Glutamatergic neuron (in vitro differentiated cells): ENCODE measurements around the gene CTBP2. TPM values are rescaled to one million over a fixed set of nuclear protein-coding genes. Genes with fewer than 3 reads are reported as not detected.
A peak's percentile ranks its signal among the peaks of the same experiment; 100 is the strongest.

Experiments
- DNase-seq: peaks from one replicate; pipeline ENCODE4 v3.0.0; 2022
- H3K27ac Mint-ChIP-seq: one replicate; pipeline ENCODE4 v1.8.0; 2020; ENCODE audit warnings: mild to moderate bottlenecking, mixed read lengths, inconsistent platforms; ENCODE audit not compliant: unreplicated experiment
- H3K27me3 Mint-ChIP-seq: one replicate; pipeline ENCODE4 v1.8.0; 2020; ENCODE audit warnings: mild to moderate bottlenecking, moderate library complexity, mixed read lengths, inconsistent platforms; ENCODE audit not compliant: unreplicated experiment
- H3K36me3 Mint-ChIP-seq: one replicate; pipeline ENCODE4 v1.8.0; 2020; ENCODE audit warnings: mild to moderate bottlenecking, mixed read lengths, inconsistent platforms; ENCODE audit not compliant: unreplicated experiment
- H3K4me1 Mint-ChIP-seq: one replicate; pipeline ENCODE4 v1.8.0; 2020; ENCODE audit warnings: mild to moderate bottlenecking, low read depth, mixed read lengths, inconsistent platforms; ENCODE audit not compliant: unreplicated experiment
- H3K4me3 Mint-ChIP-seq: one replicate; pipeline ENCODE4 v1.8.0; 2020; ENCODE audit warnings: mild to moderate bottlenecking, mixed read lengths, inconsistent platforms; ENCODE audit not compliant: unreplicated experiment
- H3K9me3 Mint-ChIP-seq: one replicate; pipeline ENCODE4 v1.8.0; 2020; ENCODE audit warnings: mild to moderate bottlenecking, moderate library complexity, mixed read lengths, inconsistent platforms; ENCODE audit not compliant: unreplicated experiment
- CTCF ChIP-seq: fragments of 200-600 bp; sonication (generic); IDR thresholded peaks from one replicate; pipeline ENCODE4 v1.5.0; 2021; ENCODE audit not compliant: partially characterized antibody, unreplicated experiment
- total RNA-seq: library from RNA; stranded (reverse); fragmentation: NEBNext Ultra II Directional; extraction: Animal tissue kit (Norgen Biotek cat#: 25700); gene quantifications from one replicate; pipeline ENCODE4 v1.2.1, GENCODE V29; 2021; ENCODE audit not compliant: unreplicated experiment

The CTBP2 gene
- total RNA-seq, 1 donor from 2014 or later, result 174 TPM

DNA sequence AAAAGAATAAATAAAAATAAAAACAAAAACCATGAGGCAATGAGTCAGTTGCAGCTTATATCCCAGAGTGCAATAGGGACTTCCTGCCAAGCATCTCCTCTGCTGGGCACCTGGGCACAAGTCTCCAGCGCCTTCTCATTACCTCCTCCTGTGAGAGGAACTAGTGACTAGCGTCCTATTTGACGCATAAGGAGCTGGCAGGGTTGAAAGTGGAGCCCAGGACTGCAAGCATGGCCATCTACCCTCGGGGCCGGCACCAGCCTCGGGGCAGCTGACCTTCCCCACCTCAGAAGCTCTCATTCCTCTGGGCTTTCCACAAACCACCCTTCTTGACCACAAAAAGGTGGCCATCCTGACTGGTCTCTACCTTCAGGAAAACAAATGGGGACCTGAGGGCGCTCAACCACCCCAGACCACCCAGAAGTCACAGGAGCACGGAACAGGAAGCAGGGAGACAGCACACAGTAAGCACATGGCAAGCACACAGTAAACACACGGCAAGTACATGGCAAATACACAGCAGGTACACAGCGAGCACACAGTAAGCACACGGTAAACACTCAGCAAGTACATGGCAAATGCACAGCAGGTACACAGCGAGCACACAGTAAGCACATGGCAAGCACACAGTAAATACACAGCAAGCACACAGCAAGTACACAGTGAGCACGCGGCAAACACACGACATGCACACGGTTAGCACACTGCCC lies 19.1 kb downstream of the CTBP2 start:
- peak overlapping the region; percentile 42 for H3K4me3 Mint-ChIP-seq

DNA sequence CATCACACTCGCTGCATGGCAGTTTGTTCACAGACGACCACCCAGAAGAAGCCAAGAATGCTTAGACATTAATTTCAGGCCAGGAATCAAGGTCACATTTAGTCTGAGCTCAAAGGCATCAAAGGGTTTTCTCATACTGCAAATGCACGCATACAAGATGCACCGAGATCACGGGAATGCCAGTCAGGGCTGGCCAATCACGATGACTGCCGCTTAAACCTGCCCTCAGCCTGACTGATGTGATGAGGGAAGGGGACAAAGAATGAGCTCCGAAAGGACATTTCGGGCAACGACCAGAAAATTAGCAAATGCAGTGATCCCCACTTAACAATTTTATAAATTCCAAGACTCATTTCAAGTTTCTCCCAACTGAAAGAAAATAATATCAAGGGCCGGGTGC lies 20.2 kb downstream of the CTBP2 start:
- no peak for DNase-seq
- Mint-ChIP-seq H3K36me3 (no peaks in the 10 kb centered on the region), H3K4me3 (no peak overlapping the region), H3K9me3 (peaks cover 10% of the 10 kb centered on the region), H3K27ac (peak overlapping the region; percentile 22), H3K4me1 (peaks cover 60% of the 10 kb centered on the region), H3K27me3 (peaks cover 9% of the 10 kb centered on the region)
- TF ChIP-seq CTCF, result no peak

More for the DNA sequence above, 19.1 kb downstream of the CTBP2 start:
- TF ChIP-seq CTCF, result no peak
- Mint-ChIP-seq H3K27ac (peak overlapping the region; percentile 79), H3K27me3 (peaks cover 7% of the 10 kb centered on the region), H3K36me3 (no peaks in the 10 kb centered on the region), H3K4me1 (peaks cover 56% of the 10 kb centered on the region), H3K9me3 (peaks cover 8% of the 10 kb centered on the region)
- no peak for DNase-seq

DNA sequence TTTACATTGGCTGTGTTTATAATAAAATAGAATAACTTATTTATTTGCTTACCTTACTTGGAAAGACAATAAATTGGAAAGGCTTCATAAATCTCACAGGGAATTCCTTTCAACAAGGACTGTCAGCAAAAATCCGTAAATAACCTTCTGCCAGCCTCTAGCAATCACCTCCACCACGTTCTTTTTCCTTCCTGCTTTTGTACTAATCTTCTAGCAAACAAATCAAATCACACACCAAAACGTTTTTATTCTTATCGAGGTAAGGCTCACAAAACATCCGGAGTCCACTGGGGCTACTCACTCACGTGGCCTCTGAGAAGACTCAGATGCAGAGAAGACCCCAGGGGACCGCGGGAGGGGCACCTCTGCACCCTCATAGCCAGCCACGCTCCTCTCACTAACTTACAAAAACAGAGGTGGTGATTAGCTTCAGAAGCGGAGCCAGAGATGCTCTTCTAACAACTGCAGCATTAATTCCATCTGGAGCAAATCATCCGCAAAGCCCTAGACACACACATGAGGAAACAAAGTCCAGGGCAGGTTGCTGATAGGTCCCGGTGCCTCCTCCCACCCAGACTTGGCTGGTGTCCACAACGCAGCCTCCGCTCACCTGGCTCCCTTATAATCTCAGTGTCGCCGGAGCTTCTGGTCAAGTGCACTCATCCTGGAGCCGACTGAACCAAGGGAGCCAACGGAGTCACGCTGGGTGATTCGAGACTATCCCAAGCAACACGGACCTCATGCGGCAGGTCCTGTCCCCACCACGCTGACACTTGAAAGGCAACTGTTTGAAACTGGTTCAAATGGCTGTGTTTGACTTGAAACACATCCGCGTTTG lies 22.5 kb downstream of the CTBP2 start:
- peak overlapping the region; percentile 55 for H3K4me3 Mint-ChIP-seq
- H3K4me1 Mint-ChIP-seq, result peaks cover 61% of the 10 kb centered on the region
- H3K9me3 Mint-ChIP-seq, result peaks cover 6% of the 10 kb centered on the region
- TF ChIP-seq CTCF, result no peak
- DNase-seq, result no peak
- H3K27me3 Mint-ChIP-seq, result peaks cover 4% of the 10 kb centered on the region
- no peak overlapping the region for H3K27ac Mint-ChIP-seq
- no peaks in the 10 kb centered on the region for H3K36me3 Mint-ChIP-seq

DNA sequence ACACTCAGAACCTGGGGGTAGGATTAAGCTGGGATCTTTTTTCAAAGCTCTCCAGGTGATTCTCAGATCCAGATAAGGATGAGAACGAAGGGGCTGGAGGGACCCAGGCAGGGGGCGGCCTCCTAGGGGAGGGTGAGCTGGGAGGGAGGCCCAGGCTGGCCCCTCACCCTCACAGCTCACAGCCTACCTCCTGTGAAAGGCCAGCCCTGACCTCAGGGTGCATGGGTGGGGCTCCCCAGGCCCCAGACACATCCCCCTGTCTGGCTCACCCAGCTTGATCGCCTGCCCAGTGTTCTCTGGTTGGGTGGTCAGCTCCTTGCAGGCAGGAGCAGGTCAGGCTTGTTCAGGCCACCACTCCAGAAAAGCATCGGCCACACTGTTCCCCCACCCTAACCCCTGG lies 24.3 kb downstream of the CTBP2 start:
- TF ChIP-seq CTCF, result no peak
- no peak overlapping the region for H3K4me3 Mint-ChIP-seq
- no peaks in the 10 kb centered on the region for H3K36me3 Mint-ChIP-seq
- peaks cover 5% of the 10 kb centered on the region for H3K9me3 Mint-ChIP-seq
- peaks cover 55% of the 10 kb centered on the region for H3K4me1 Mint-ChIP-seq
- no peak overlapping the region for H3K27ac Mint-ChIP-seq
- H3K27me3 Mint-ChIP-seq, result peaks cover 4% of the 10 kb centered on the region
- no peak for DNase-seq

- peaks cover 8% of the 10 kb centered on the region for H3K9me3 Mint-ChIP-seq
- H3K27ac Mint-ChIP-seq, result no peak overlapping the region
- TF ChIP-seq CTCF, result no peak
- peaks cover 7% of the 10 kb centered on the region for H3K27me3 Mint-ChIP-seq
- no peak overlapping the region for H3K4me3 Mint-ChIP-seq
- no peaks in the 10 kb centered on the region for H3K36me3 Mint-ChIP-seq
- DNase-seq, result no peak
- H3K4me1 Mint-ChIP-seq, result peaks cover 59% of the 10 kb centered on the region
These were observed 24.7 kb downstream of the CTBP2 start for GRCh38 chr10:125135771-125136035.
